Retina (tissue), 1 donor: Measurements from ENCODE around the gene CHGA.

Experiments used
- DNase-seq: peaks from one replicate; pipeline ENCODE4 v3.0.0-alpha.2; 2016

CHGA gene

GRCh38 chr14:92962031-92962830 is 39.3 kb downstream of the CHGA start:
- DNase-seq, result no peak

GRCh38 chr14:92962831-92963095 is 39.8 kb downstream of the CHGA start:
- DNase-seq, result no peak

- no peak for DNase-seq
Measured at GRCh38 chr14:92963301-92964123, 40.6 kb downstream of the CHGA start.

GRCh38 chr14:92964124-92965109 is 41.5 kb downstream of the CHGA start:
- DNase-seq, result no peak

GRCh38 chr14:92965281-92965680 is 42.3 kb downstream of the CHGA start:
- DNase-seq, result no peak

GRCh38 chr14:92967346-92967926 is 44.5 kb downstream of the CHGA start:
- DNase-seq, result no peak

- no peak for DNase-seq
Measured at GRCh38 chr14:92968291-92969020, 45.5 kb downstream of the CHGA start.

GRCh38 chr14:92969430-92969829 is 46.5 kb downstream of the CHGA start:
- DNase-seq, result no peak

- DNase-seq, result no peak
Measured at GRCh38 chr14:92969871-92970270, 46.9 kb downstream of the CHGA start.

- DNase-seq, result no peak
Measured at GRCh38 chr14:92970271-92970670, 47.3 kb downstream of the CHGA start.

- DNase-seq, result no peak
Measured at GRCh38 chr14:92971601-92972180, 48.7 kb downstream of the CHGA start.

GRCh38 chr14:92973261-92973797 is 50.4 kb downstream of the CHGA start:
- DNase-seq, result peak; percentile 87

- DNase-seq, result no peak
Measured at GRCh38 chr14:92973798-92974372, 50.9 kb downstream of the CHGA start.

GRCh38 chr14:92974541-92975345 is 51.8 kb downstream of the CHGA start:
- no peak for DNase-seq

GRCh38 chr14:92976268-92976667 is 53.3 kb downstream of the CHGA start:
- no peak for DNase-seq

- no peak for DNase-seq
Measured at GRCh38 chr14:92978229-92979021, 55.5 kb downstream of the CHGA start.

GRCh38 chr14:92980866-92981265 is 57.9 kb downstream of the CHGA start:
- DNase-seq, result no peak

- DNase-seq, result no peak
Measured at GRCh38 chr14:92981726-92982125, 58.8 kb downstream of the CHGA start.

GRCh38 chr14:92982956-92983355 is 60.0 kb downstream of the CHGA start:
- DNase-seq, result no peak
